ENCODE results near the gene TBC1D22A. TPM values are rescaled to one million over a fixed set of nuclear protein-coding genes. Genes with fewer than 3 reads are reported as not detected.

The TBC1D22A gene
- total and polyA plus RNA-seq, 2 donors (not counting 3 experiments of a cell fraction or from before 2014, with no cell fraction given) = 26.1 to 32.4 TPM

DNA sequence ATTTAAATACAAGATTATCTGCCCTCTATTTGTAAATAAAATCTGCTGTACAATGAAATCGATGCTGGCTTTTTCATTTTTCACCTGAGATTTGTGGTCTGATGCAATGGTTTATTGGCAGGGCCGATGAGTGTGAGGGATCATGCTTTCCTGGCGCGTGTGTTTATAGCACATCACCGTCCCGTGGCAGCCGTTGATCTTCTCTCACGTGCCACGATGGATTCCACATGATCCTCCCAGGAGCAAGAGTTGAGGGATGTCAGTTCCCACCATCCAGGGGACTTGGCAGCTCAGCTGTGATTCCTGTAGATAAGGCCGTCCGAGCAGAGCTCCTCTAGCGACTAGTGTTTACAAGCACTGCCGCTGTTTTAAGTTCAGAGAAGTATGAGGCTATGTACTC, 213.7 kb downstream of the TBC1D22A start:
- Histone ChIP-seq H3K27me3 (ENCODE audit: control insufficient read depth in 2 of 2, insufficient read depth in 2 of 2, low read length in 2 of 2) (no peaks in the 10 kb centered on the region), H3K9me3 (replicated peaks; ENCODE audit: control insufficient read depth, insufficient read depth, low read length) (no peaks in the 10 kb centered on the region), H3K9me1 (replicated peaks; ENCODE audit: control insufficient read depth, extremely low read depth, insufficient read depth, low read length) (no peaks in the 10 kb centered on the region), H3K9ac (replicated peaks; ENCODE audit: extremely low read depth, insufficient read depth, low read length) (no peak overlapping the region), H3K79me2 (ENCODE audit: control insufficient read depth, insufficient read depth, low read length) (no peaks in the 10 kb centered on the region), H3K27ac (ENCODE audit: insufficient read depth, low read depth, low read length) (no peak overlapping the region), H4K20me1 (replicated peaks; ENCODE audit: control insufficient read depth, extremely low read depth, insufficient read depth, low read length) (no peaks in the 10 kb centered on the region), H3K4me1 (ENCODE audit: control insufficient read depth, extremely low read depth, insufficient read depth, low read length) (peaks cover 10% of the 10 kb centered on the region), H2AFZ (ENCODE audit: low read depth, low read length) (no peak overlapping the region), H3K4me2 (ENCODE audit: insufficient read depth, low read length) (no peak overlapping the region), H3K4me3 (replicated peaks in 1 of 3; ENCODE audit: insufficient read depth in 1 of 3, low read depth in 1 of 3, low read length in 3 of 3) (no peak overlapping the region), H3K36me3 (ENCODE audit: control insufficient read depth in 2 of 2, extremely low read depth in 1 of 2, insufficient read depth in 2 of 2, low read length in 2 of 2) (peaks cover 0 to 9% of the 10 kb centered on the region in 2 experiments)
- intact Hi-C loops (cut with micrococcal nuclease) (no loop called here), dilution Hi-C loops (cut with MboI; ENCODE audit: extremely low pct_ligation_motif_present, low sequenced_read_pairs) (no loop called here)
- TF ChIP-seq GATA2 (IDR thresholded peaks at IDR 0.05; ENCODE audit: insufficient read depth, insufficient read length, low read depth, low read length) = no peak
- TF ChIP-seq EZH2 (IDR thresholded peaks at IDR 0.05; ENCODE audit: borderline replicate concordance, low read depth, low read length, severe bottlenecking) = no peak
- TF ChIP-seq, protein P1, sequence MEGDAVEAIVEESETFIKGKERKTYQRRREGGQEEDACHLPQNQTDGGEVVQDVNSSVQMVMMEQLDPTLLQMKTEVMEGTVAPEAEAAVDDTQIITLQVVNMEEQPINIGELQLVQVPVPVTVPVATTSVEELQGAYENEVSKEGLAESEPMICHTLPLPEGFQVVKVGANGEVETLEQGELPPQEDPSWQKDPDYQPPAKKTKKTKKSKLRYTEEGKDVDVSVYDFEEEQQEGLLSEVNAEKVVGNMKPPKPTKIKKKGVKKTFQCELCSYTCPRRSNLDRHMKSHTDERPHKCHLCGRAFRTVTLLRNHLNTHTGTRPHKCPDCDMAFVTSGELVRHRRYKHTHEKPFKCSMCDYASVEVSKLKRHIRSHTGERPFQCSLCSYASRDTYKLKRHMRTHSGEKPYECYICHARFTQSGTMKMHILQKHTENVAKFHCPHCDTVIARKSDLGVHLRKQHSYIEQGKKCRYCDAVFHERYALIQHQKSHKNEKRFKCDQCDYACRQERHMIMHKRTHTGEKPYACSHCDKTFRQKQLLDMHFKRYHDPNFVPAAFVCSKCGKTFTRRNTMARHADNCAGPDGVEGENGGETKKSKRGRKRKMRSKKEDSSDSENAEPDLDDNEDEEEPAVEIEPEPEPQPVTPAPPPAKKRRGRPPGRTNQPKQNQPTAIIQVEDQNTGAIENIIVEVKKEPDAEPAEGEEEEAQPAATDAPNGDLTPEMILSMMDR (IDR thresholded peaks at IDR 0.05; ENCODE audit: extremely low read depth in 1 of 2, insufficient read depth in 1 of 2, low read depth in 1 of 2, low read length in 2 of 2) = no peak
- no peak for TF ChIP-seq MYC (IDR thresholded peaks at IDR 0.05; ENCODE audit: low read depth, low read length)
- TF ChIP-seq JUN (IDR thresholded peaks at IDR 0.05; ENCODE audit: borderline replicate concordance, insufficient read depth, insufficient read length, low read depth) = no peak
- no peak for TF ChIP-seq POLR2AphosphoS5 (IDR thresholded peaks at IDR 0.05; ENCODE audit: insufficient read depth, low read depth, low read length)
- TF ChIP-seq FOS (IDR thresholded peaks at IDR 0.05; ENCODE audit: borderline replicate concordance, insufficient read depth, low read length) = no peak
- TF ChIP-seq, protein P2, sequence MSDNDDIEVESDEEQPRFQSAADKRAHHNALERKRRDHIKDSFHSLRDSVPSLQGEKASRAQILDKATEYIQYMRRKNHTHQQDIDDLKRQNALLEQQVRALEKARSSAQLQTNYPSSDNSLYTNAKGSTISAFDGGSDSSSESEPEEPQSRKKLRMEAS (IDR thresholded peaks at IDR 0.05; ENCODE audit: insufficient read depth, insufficient read length) = no peak
- TF ChIP-seq POLR2A (IDR thresholded peaks at IDR 0.05; ENCODE audit: low read depth, low read length) = no peak
- no peak for FAIRE-seq
- ChIA-PET CTCF (no interaction called here), POLR2A (no interaction called here)
- no peak for DNase-seq (ENCODE audit: low read depth, low spot score)
- BruUV-seq (replicated peaks) = no TSS peak
